ENCODE results near the gene GRIK4.

GRIK4 gene

DNA sequence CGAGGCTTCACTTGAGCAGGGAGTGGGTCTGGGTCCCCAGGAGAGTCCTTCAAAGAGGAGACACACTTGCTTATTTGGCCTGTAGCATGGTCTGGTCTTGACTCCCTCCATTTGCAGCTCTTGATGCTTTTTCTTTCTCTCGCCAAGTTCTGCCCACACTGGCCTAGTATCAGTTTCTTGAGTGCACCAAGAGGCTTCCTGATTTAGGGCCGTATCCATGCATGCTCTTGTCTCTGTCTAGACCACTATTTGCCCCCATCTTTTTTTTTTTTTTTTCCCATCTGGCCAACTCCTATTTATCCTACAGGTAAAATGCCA, 170.7 kb downstream of the GRIK4 start:
- H3K4me3 ChIP-seq (ENCODE audit: low read length), result no peak overlapping the region
- no peaks in the 10 kb centered on the region for H3K4me1 ChIP-seq (ENCODE audit: control insufficient read depth, low read length)
- H4K20me1 ChIP-seq (ENCODE audit: control insufficient read depth, insufficient read depth, low read depth, low read length), result no peaks in the 10 kb centered on the region
- no peaks in the 10 kb centered on the region for H3F3A ChIP-seq (ENCODE audit: control insufficient read depth, insufficient read depth)
- no peaks in the 10 kb centered on the region for H3K36me3 ChIP-seq (ENCODE audit: control insufficient read depth, low read length)
- H3K9me2 ChIP-seq (replicated peaks; ENCODE audit: control insufficient read depth, low read length), result no peaks in the 10 kb centered on the region
- no peak overlapping the region for H3K27ac ChIP-seq (ENCODE audit: low read depth, low read length)
- no peaks in the 10 kb centered on the region for H3K9me3 ChIP-seq (ENCODE audit: control insufficient read depth, insufficient read depth, low read length)
- TF ChIP-seq EZH2phosphoT487 (IDR thresholded peaks at IDR 0.05; ENCODE audit: borderline replicate concordance, low read length) (no peak), CTCF (IDR thresholded peaks at IDR 0.05; ENCODE audit: low read depth, low read length, poor library complexity, severe bottlenecking) (no peak)
- no peak overlapping the region for H3K4me2 ChIP-seq (ENCODE audit: low read length)
- H3K79me2 ChIP-seq (ENCODE audit: control insufficient read depth, low read length), result no peaks in the 10 kb centered on the region
- H3K27me3 ChIP-seq (ENCODE audit: control insufficient read depth, low read length), result no peaks in the 10 kb centered on the region

DNA sequence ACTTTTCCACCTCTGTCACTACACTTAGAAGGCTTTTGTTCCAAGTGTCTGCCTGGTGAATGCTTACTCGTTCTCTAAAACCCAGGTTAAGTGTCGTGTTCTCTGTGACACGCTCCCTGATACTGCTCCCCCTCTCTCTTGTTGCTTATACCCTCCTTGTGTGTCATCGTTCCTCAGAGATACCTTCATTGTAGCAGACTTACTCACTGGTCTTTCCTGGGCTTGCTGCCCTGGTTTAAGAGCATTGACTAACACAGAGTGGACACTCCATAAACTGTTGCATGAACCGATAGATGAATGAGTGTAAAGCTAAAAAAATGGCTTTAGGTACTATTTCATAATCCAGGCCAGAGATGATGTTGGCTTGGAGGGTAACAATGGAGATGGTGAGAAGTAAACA, 171.3 kb downstream of the GRIK4 start:
- no peaks in the 10 kb centered on the region for H3K79me2 ChIP-seq (ENCODE audit: control insufficient read depth, low read length)
- H3K27me3 ChIP-seq (ENCODE audit: control insufficient read depth, low read length), result no peaks in the 10 kb centered on the region
- no peaks in the 10 kb centered on the region for H3K9me3 ChIP-seq (ENCODE audit: control insufficient read depth, insufficient read depth, low read length)
- no peak overlapping the region for H3K4me3 ChIP-seq (ENCODE audit: low read length)
- no peaks in the 10 kb centered on the region for H4K20me1 ChIP-seq (ENCODE audit: control insufficient read depth, insufficient read depth, low read depth, low read length)
- TF ChIP-seq CTCF (IDR thresholded peaks at IDR 0.05; ENCODE audit: low read depth, low read length, poor library complexity, severe bottlenecking), result no peak
- TF ChIP-seq EZH2phosphoT487 (IDR thresholded peaks at IDR 0.05; ENCODE audit: borderline replicate concordance, low read length), result no peak
- no peak overlapping the region for H3K4me2 ChIP-seq (ENCODE audit: low read length)
- H3K4me1 ChIP-seq (ENCODE audit: control insufficient read depth, low read length), result no peaks in the 10 kb centered on the region
- no peaks in the 10 kb centered on the region for H3K9me2 ChIP-seq (replicated peaks; ENCODE audit: control insufficient read depth, low read length)
- H3K27ac ChIP-seq (ENCODE audit: low read depth, low read length), result no peak overlapping the region
- H3F3A ChIP-seq (ENCODE audit: control insufficient read depth, insufficient read depth), result no peaks in the 10 kb centered on the region
- no peaks in the 10 kb centered on the region for H3K36me3 ChIP-seq (ENCODE audit: control insufficient read depth, low read length)

DNA sequence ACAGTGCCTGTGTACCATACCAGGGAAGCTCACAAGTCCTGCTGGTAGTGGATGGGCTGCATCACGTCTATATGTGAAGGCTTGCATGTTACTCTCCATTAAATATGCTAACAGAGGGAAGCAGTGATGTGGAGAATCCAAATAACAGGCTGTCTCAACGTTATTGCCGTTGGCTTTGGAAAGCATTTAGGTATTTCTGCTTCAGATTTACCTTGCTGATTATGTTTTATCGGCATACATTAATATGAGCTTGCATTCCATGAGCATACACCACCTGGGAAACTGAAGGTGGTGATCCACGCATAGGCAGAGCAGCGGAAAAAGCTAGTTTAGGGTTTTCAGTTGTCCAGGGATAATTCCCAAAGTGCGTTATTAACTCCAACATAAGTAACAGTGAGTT, 175.0 kb downstream of the GRIK4 start:
- Histone ChIP-seq H3K79me2 (ENCODE audit: control insufficient read depth, low read length) (no peaks in the 10 kb centered on the region), H4K20me1 (ENCODE audit: control insufficient read depth, insufficient read depth, low read depth, low read length) (no peaks in the 10 kb centered on the region), H3F3A (ENCODE audit: control insufficient read depth, insufficient read depth) (no peaks in the 10 kb centered on the region), H3K4me3 (ENCODE audit: low read length) (no peak overlapping the region), H3K9me2 (replicated peaks; ENCODE audit: control insufficient read depth, low read length) (no peaks in the 10 kb centered on the region), H3K4me2 (ENCODE audit: low read length) (no peak overlapping the region), H3K36me3 (ENCODE audit: control insufficient read depth, low read length) (no peaks in the 10 kb centered on the region), H3K27ac (ENCODE audit: low read depth, low read length) (no peak overlapping the region), H3K9me3 (ENCODE audit: control insufficient read depth, insufficient read depth, low read length) (no peaks in the 10 kb centered on the region), H3K27me3 (ENCODE audit: control insufficient read depth, low read length) (no peaks in the 10 kb centered on the region), H3K4me1 (ENCODE audit: control insufficient read depth, low read length) (no peaks in the 10 kb centered on the region)
- no peak for TF ChIP-seq EZH2phosphoT487 (IDR thresholded peaks at IDR 0.05; ENCODE audit: borderline replicate concordance, low read length)

DNA sequence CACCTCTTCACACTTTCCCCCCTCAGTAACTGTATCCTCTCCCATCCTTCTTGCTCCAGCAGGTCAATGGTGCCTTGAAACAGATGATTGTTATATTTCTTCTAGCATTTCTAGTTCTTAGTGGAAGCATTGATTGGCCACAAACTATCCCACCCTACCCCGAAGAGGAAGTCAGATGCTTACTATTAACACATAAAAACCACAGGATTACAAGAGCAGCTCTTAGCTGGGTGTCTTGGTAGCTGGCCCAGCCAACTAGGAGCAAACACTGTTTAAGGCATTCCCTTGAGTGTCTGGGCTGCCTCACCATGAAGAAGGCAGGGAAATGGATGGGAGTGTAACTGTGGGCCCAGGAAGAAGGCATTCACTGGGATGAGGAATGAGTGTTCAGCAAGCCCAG, 176.6 kb downstream of the GRIK4 start:
- Histone ChIP-seq H3K9me2 (replicated peaks; ENCODE audit: control insufficient read depth, low read length) (no peaks in the 10 kb centered on the region), H3F3A (ENCODE audit: control insufficient read depth, insufficient read depth) (no peaks in the 10 kb centered on the region), H3K4me3 (ENCODE audit: low read length) (no peak overlapping the region), H4K20me1 (ENCODE audit: control insufficient read depth, insufficient read depth, low read depth, low read length) (no peaks in the 10 kb centered on the region), H3K4me2 (ENCODE audit: low read length) (no peak overlapping the region), H3K4me1 (ENCODE audit: control insufficient read depth, low read length) (no peaks in the 10 kb centered on the region), H3K27ac (ENCODE audit: low read depth, low read length) (no peak overlapping the region), H3K9me3 (ENCODE audit: control insufficient read depth, insufficient read depth, low read length) (no peaks in the 10 kb centered on the region), H3K27me3 (ENCODE audit: control insufficient read depth, low read length) (no peaks in the 10 kb centered on the region), H3K36me3 (ENCODE audit: control insufficient read depth, low read length) (no peaks in the 10 kb centered on the region), H3K79me2 (ENCODE audit: control insufficient read depth, low read length) (no peaks in the 10 kb centered on the region)
- TF ChIP-seq EZH2phosphoT487 (IDR thresholded peaks at IDR 0.05; ENCODE audit: borderline replicate concordance, low read length) (no peak), CTCF (IDR thresholded peaks at IDR 0.05; ENCODE audit: low read depth, low read length, poor library complexity, severe bottlenecking) (no peak)

Measured in DOHH2 (cell line).